Smooth muscle cell of the pulmonary artery (primary cell): ENCODE measurements around the gene C19orf18. TPM values are rescaled to one million over a fixed set of nuclear protein-coding genes. Genes with fewer than 3 reads are reported as not detected.

Experiments used
- total RNA-seq: library from RNA; depleted of rRNA; stranded (reverse); fragments of >200 nt; gene quantifications from 2 replicates; pipeline ENCODE4 v1.2.3, GENCODE V29; 2014

The C19orf18 gene
- total RNA-seq, result not detected in 2 replicates

DNA sequence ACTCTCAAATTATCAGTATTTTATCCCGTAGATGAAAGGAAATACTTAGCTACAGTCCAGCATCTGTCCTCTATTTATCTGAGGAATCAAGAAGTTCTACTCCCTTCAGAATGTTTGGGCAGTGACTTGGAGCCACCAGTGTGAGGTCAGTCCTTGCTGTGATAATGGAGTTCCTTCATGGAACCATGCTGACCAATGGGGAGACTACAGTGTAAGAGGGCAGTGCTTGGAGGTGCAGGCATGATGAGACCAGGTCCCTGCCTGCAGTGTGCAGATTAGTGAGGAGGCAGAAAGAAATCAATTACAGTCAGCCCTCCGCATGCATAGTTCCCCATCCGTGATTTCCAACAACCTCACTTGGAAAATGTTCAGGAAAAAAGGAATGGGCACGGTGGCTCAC is at the start of gene C19orf18:
TSS of gene C19orf18 (minus strand) at position 101 of the 400 bp plus-strand sequence. CDS start 102 bp downstream, outside the sequence.

DNA sequence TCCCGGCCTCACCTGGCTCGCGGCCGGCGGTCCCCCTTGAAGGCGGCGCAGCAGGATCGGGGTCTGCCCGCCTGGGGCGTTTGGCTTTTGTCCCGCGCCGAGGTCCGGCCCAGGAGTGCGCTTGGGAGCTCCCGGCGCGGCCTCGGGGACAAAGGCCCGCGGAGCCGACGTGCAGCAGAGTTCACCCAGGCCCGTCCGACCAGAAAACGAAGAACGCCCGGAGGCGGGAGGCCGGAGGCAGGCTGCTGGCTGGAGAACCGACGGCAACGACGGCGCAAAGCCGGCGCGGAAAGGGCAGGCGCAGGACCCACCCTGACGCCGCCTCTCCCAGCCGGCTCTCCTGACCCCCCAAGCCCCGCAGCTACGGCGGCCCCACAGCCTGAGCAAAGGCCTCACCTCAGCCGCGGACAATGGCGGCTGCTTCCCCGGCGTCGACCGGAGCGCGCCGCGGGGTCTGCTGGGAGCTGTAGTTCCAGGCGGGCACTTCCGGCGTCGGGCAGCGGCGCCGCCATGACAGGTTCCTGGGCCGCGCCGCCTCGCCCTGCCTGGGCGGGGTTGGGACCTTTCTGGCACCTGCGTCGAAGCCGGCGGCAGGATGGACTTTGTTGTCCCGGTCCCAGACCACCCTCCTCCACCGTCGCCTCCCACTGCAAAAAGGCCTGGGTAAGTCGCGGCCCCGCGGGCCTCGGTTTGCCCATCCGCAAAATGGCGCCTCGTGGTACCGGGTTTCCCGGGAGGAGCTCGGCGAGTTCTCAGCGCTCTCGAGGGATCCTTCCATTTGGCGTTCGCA is 28.2 kb upstream of the C19orf18 start, which contains the start of gene ZNF606:
TSS of gene ZNF606 (minus strand) at position 437 of the 790 bp plus-strand sequence. CDS start 1,501 bp downstream, outside the sequence.

DNA sequence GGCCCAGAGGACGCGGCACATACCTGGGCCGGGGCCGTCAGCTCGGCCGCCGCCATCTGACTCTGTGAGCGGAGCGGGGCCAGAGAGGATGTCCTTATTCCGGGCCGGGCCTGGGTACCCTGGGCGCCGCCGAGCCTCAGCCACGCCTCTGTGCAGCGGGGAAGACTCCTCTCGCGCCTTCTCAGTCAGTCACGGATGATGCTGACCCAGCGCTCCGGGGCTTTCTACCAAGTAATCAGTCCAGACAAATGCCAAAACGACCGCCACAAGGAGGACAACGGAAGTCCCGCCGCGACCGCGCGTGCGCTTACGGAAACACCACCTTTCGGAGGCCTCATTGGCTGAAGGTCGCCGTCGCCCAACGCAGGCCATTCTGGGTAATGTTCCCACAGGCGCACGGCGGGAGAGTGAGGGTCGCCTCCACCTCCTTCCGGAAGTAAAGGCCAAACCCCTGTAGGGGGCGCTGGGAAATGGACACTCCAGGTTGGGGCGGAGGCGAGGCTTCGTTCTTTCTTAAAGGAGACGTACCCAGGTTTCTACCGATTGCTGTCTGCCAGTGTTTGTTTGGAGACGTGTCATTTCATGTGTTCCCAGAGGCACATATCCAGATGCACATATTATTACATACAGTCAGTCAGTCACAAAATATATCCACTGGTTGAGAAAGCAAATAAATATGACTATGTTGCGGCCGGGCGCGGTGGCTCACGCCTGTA is 26.8 kb downstream of the C19orf18 start, which contains the start of gene ZNF256:
TSS of gene ZNF256 (minus strand) at position 288 of the 716 bp plus-strand sequence. CDS start at position 56, 232 bp downstream.

DNA sequence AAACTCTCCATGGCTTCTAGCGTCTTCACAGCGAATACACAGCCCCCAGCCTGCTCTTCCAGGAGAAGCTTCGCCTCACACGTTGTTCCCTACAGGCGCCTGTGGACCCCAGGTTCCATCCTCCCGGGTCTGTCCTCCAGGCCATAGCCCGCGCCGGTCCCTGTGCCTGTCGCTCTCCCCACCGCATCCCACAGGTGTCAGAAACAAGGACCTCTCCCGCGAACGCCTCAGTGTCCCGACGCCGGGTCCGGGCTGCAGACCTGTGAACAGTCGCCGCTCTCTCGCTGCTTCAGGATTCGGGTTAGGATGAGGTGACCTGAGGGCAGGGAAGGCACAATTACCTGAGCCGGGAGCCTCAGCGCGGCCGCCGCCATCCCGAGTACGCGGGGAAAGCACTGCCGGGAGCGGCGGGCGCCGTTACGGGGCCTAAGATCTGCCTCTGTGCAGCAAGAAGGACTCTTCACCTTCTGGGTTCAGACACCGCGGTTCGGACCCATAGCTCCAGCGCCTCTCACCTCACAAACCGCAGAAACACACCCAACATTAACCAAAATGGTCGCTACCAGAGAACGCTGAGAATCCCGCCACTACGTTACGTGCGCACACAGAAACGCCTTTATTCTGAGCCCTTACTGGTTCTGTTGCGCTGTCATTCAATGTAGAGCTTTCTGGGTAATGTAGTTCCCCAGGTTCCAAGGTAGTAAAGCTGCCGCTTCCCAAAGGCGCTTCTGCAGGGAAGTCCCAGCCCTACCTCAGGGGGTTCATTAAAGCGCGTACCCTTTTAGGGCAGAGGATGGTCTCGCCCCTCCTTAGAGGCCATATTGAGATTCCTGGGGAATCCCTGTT is 39.3 kb downstream of the C19orf18 start, which contains the start of gene ZNF418:
TSS of gene ZNF418 (minus strand) at position 583 of the 846 bp plus-strand sequence. CDS start 1,580 bp downstream, outside the sequence.

DNA sequence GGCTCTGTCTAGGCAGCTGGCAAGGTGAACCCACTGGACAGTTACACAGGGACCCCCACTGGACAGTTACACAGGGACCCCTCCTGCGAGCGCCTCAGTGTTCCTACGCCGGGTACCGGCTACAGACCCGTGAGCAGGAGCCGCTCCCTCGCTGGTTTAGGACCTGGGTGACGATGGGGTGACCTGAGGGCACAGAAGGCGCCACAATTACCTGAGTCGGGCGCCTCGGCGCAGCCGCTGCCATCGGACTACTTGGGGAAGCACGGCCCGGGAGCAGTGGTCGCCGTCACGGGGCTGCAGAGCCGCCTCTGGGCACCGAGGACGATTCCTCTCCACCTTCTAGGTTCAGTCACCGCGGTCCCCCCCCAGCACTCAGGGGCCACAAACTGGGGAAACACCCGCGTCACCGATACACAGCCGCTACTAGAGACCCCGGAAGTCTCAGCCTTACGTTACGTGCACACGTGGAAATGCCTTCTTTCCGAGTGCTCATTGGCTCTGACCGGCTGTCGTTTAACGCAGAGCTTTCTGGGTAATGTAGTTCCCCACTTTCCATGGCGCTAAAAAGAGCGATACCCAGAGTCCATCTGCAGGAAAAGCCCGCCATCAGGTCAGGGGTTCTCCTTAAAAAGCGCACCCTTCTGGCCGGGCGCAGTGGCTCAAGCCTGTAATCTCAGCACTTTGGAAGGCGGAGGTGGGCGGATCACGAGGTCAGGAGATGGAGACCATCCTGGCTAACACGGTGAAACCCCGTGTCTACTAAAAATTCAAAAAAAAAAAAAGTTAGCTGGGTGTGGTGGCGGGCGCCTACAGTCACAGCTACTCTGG is 58.0 kb downstream of the C19orf18 start, which contains the start of gene ZNF417:
TSS of gene ZNF417 (minus strand) at position 425 of the 828 bp plus-strand sequence. CDS start at position 244, 181 bp downstream.

Other genes with a start within 250 kb of the C19orf18 start
- gene ZNF671, start 246.9 kb downstream of the C19orf18 start, total RNA-seq, result 9.5 and 11.7 TPM in 2 replicates
- 13.2 and 14.1 TPM in 2 replicates for gene ZNF776, start 227.7 kb downstream of the C19orf18 start, total RNA-seq
- 13.7 and 15.0 TPM in 2 replicates for gene ZNF586, start 204.9 kb downstream of the C19orf18 start, total RNA-seq
- 4.3 and 4.4 TPM in 2 replicates for gene ZNF552, start 159.6 kb downstream of the C19orf18 start, total RNA-seq
- gene ZNF587B, start 144.2 kb downstream of the C19orf18 start, total RNA-seq, result 20.1 and 23.4 TPM in 2 replicates
- gene ZNF587, start 124.7 kb downstream of the C19orf18 start, total RNA-seq, result 33.7 and 35.8 TPM in 2 replicates
- gene ZNF814, start 85.5 kb downstream of the C19orf18 start, total RNA-seq, result 6.6 and 8.0 TPM in 2 replicates
- gene ZNF417, start 57.9 kb downstream of the C19orf18 start, total RNA-seq, result 20.2 and 25.7 TPM in 2 replicates
- 5.7 and 6.2 TPM in 2 replicates for gene ZNF418, start 39.1 kb downstream of the C19orf18 start, total RNA-seq
- gene ZNF256, start 26.8 kb downstream of the C19orf18 start, total RNA-seq, result 4.0 and 4.9 TPM in 2 replicates
- gene ZNF606, start 28.3 kb upstream of the C19orf18 start, total RNA-seq, result 11.5 and 12.5 TPM in 2 replicates
- 0.46 TPM in 1 of 2 replicates, not detected in the other for gene ZSCAN1, start 59.5 kb upstream of the C19orf18 start, total RNA-seq
- 5.1 and 6.1 TPM in 2 replicates for gene ZNF135, start 84.7 kb upstream of the C19orf18 start, total RNA-seq
- 55.8 and 67.1 TPM in 2 replicates for gene ZSCAN18, start 123.7 kb upstream of the C19orf18 start, total RNA-seq
- gene ZNF329, start 176.3 kb upstream of the C19orf18 start, total RNA-seq, result 14.8 and 16.2 TPM in 2 replicates
- 20.6 and 22.4 TPM in 2 replicates for gene ZNF274, start 208.5 kb upstream of the C19orf18 start, total RNA-seq